GM12891 (cell line): ENCODE measurements around the gene SLC4A1AP.

Source experiments
- POLR2A ChIP-seq: IDR thresholded peaks from 2 replicates; pipeline ENCODE4 v1.6.1; 2011; ENCODE audit warnings: low read depth, low read length, control low read depth
- POLR2AphosphoS5 ChIP-seq: IDR thresholded peaks from 2 replicates; pipeline ENCODE4 v1.6.1; 2011; ENCODE audit warnings: low read depth, low read length, control low read depth
- TAF1 ChIP-seq: IDR thresholded peaks from 2 replicates; pipeline ENCODE4 v1.6.1; 2011; ENCODE audit warnings: low read depth, low read length, control low read depth

- TF ChIP-seq POLR2AphosphoS5 (no peak), TAF1 (no peak), POLR2A (no peak)
Measured at GRCh38 chr2:27703638-27704341, 40.1 kb downstream of the SLC4A1AP start.
